GM12891 (cell line): ENCODE measurements around the gene C1QL4.

Experiments
- PAX5 ChIP-seq: IDR thresholded peaks from 2 replicates; pipeline ENCODE4 v1.6.1; 2011; ENCODE audit warnings: low read length, moderate library complexity, mild to moderate bottlenecking; ENCODE audit not compliant: insufficient read depth, severe bottlenecking
- POLR2A ChIP-seq: IDR thresholded peaks from 2 replicates; pipeline ENCODE4 v1.6.1; 2011; ENCODE audit warnings: low read depth, low read length, control low read depth
- POLR2AphosphoS5 ChIP-seq: IDR thresholded peaks from 2 replicates; pipeline ENCODE4 v1.6.1; 2011; ENCODE audit warnings: low read depth, low read length, control low read depth
- TAF1 ChIP-seq: IDR thresholded peaks from 2 replicates; pipeline ENCODE4 v1.6.1; 2011; ENCODE audit warnings: low read depth, low read length, control low read depth

- TF ChIP-seq POLR2A (no peak), TAF1 (no peak), POLR2AphosphoS5 (no peak), PAX5 (no peak)
These were observed 5.4 kb downstream of the C1QL4 start for GRCh38 chr12:49331380-49332222.
